ENCODE measurements around the gene RGMB. TPM values are rescaled to one million over a fixed set of nuclear protein-coding genes. Genes with fewer than 3 reads are reported as not detected.

The RGMB gene
- total RNA-seq, 1 experiment from 2014 or later, result 3.1 TPM

DNA sequence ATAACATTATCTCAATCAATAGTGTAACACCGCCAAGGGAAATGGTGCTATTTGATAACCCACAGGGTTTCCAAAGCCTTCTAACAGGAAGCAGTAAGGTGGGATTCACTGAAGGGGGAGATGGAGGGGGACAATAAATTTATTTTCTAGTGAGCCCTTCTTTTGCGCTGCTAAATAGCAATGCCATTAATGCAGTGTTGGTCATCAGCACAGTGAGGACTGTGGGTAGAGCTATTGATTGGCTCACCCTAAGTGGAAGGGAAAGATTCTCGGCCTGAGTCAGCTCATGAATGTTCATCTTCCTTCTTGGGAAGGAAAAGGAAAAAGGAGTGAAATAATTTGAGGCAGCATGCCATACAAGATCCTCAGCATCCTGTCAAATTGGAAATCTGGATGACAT is 25.4 kb downstream of the RGMB start:
- no peak for DNase-seq (ENCODE audit: low read depth)
- in situ Hi-C loops (cut with HindIII; ENCODE audit: low pct_unique_long_range_greater_than_20kb, low sequenced_read_pairs), result no loop called here

DNA sequence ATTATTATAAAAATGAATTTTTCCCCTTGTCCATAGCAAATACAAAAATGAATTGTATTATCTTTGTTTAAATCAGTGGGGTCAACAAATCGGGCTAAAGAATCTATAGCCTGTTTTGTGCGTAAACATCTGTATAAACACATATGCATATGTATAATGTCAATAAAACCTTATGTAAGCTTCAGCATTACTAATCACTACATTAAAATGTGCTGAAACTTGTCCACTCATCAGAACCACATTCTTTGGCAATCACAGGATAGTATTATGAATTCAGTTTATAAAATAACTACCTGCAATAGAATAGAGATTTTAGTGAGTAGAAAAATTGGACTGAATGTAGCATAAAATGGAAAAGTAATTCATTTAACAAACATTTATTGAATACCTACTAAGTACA is 30.6 kb downstream of the RGMB start:
- DNase-seq (ENCODE audit: low read depth), result no peak
- in situ Hi-C loops (cut with HindIII; ENCODE audit: low pct_unique_long_range_greater_than_20kb, low sequenced_read_pairs), result no loop called here

DNA sequence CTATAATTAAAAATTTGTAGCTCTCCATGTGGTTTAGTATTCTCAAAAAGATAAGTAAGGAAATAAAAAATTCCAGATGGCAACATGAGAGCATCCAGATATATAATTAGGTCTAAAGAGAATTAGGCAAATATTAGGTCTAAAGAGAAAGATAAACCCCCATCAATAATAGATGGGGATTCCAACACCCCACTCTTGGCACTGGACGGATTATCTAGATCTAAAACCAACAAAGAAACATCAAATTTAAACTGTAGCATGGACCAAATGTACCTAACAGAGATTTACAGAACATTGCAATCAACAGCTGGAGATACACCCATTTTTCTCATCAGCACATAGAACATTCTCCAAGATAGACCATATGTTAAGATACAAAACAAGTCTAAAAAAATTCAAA is 31.6 kb downstream of the RGMB start:
- in situ Hi-C loops (cut with HindIII; ENCODE audit: low pct_unique_long_range_greater_than_20kb, low sequenced_read_pairs), result no loop called here
- DNase-seq (ENCODE audit: low read depth), result no peak

DNA sequence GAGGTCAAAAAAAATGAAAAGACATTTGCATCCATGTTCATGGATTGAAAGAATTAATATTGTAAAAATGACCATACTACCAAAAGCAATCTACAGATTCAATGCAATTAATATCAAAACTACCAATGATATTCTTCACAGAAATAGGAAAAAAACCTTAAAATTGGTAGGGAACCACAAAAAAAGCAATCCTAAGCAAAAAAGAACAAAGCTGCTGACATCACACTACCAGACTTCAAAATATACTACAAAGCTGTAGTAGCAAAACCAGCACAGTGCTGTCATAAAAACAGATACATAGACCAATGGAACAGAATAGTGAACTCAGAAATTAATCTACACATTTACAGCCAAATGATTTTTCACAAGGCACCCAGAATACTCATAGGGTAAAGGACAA is 34.3 kb downstream of the RGMB start:
- in situ Hi-C loops (cut with HindIII; ENCODE audit: low pct_unique_long_range_greater_than_20kb, low sequenced_read_pairs), result no loop called here

DNA sequence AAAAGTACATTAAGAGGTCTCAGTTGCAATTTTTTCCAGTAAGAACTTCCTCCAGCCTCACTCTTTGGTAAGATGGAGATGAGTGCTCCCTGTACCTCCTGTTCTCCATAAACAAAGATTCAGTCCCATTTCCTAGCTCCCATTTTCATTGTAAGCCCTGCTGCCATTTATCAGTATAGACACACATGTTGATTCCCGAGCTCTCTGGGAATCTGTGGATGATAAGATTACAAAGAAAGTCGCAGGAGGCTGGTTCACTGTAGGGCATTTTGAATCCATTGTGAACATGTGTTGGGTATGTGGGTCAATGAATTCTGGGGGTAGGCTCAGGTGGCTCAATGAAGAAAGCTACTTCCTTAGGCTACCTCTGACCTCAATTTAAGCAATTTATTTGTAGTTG is 36.7 kb downstream of the RGMB start:
- in situ Hi-C loops (cut with HindIII; ENCODE audit: low pct_unique_long_range_greater_than_20kb, low sequenced_read_pairs), result no loop called here
- DNase-seq (ENCODE audit: low read depth), result no peak

More for the DNA sequence above, 34.3 kb downstream of the RGMB start:
- DNase-seq (ENCODE audit: low read depth), result no peak

DNA sequence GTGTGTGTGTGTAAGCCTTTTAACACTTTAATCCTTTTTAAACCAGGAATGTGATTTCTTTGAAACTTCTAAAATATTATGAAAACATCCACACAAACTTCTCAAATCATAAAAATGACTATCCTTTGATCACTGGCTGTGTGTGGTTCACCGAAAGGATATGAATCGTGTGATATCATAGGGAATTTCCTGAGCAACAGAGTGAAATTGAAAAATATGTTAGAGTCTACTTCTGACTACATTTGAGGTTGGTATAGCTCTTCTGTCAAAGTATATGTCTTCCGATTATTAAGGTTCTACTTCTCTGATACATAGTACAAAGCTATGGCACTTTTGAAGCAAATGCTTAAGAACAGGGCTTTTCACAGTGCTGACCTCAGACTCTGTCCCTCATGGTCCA is 40.3 kb downstream of the RGMB start:
- in situ Hi-C loops (cut with HindIII; ENCODE audit: low pct_unique_long_range_greater_than_20kb, low sequenced_read_pairs), result no loop called here
- no peak for DNase-seq (ENCODE audit: low read depth)

DNA sequence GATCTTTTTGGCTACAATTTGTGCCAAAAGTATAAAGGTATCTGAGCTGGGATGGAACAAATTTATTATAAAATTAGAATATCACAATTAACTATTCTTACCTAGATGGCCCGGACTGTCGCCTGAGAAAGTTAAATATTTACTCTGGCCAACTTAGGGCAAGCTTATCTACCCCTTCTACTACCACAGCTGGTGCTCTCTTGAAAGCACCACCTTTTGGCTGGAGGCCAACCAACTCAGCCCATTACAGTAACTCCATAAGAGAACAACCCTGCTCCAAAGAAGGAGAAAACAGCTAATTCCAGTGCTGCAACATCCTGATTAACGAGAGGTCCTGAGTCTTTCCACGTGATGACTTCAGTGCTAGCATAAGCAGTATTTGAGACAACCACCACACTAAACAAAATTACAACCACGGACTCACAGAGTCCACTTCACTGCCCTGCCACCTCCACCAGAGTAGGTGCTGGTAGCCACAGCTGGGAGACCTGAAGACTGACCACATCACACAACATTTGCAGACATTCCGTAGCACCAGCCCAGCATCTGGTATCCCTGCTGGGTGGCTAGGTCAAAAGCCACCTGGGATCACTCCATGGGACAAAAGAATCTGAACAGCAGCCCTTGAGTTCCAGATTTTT is 43.2 kb downstream of the RGMB start:
- in situ Hi-C loops (cut with HindIII; ENCODE audit: low pct_unique_long_range_greater_than_20kb, low sequenced_read_pairs), result no loop called here
- no peak for DNase-seq (ENCODE audit: low read depth)

DNA sequence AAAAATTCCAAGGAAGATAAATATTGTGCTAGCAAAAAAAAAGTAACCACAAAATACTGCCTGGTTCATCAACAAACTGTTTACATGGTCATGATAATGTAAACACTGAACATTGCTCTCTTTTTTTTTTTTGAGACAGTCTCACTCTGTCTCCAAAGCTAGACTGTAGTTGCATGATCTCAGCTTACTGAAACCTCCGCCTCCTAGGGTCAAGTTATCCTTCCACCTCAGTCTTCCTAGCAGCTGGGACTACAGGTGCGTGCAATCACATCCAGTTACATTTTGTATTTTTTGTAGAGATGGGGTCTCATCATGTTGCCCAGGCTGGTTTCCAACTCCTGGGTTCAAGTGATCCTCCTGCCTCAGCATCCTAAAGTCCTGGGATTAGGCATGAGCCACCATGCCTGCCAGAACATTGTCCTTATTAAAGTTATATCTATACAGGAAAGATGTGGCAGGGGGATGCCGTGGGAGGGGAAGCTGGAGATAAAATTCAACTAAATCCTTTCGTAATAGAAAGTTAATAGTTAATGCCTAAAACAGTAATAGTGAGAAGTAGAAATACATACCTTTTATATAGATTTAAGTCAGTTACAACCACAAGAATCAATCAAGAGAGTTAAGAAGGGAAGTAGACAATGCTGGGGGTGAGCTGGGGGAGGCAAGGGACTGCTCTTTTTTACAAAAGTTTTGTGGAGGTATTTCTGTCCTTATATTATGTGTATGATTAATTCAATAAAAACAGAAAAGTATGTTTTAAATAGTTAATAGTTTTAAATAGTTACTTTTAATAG is 52.3 kb downstream of the RGMB start:
- in situ Hi-C loops (cut with HindIII; ENCODE audit: low pct_unique_long_range_greater_than_20kb, low sequenced_read_pairs), result no loop called here
- DNase-seq (ENCODE audit: low read depth), result no peak

DNA sequence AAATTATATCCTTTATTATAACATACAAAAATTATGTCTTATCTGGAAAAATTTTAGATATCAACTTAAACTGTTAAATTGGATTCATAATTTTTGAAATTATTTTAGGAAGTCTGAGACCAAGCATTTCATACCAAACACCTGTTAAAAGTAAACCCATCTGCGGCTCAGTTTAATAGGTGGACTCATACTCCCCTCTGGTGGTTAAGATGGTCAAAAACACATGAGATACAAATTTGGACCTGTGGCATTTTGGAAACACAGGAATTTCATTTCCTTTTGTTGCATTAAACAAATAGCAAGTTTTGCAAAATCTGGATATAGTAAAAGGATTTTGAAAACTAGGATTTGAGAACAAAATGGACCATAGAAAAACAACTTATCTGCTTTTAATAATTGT is 53.7 kb downstream of the RGMB start:
- peak; percentile 4 for DNase-seq (ENCODE audit: low read depth)
- in situ Hi-C loops (cut with HindIII; ENCODE audit: low pct_unique_long_range_greater_than_20kb, low sequenced_read_pairs), result no loop called here

DNA sequence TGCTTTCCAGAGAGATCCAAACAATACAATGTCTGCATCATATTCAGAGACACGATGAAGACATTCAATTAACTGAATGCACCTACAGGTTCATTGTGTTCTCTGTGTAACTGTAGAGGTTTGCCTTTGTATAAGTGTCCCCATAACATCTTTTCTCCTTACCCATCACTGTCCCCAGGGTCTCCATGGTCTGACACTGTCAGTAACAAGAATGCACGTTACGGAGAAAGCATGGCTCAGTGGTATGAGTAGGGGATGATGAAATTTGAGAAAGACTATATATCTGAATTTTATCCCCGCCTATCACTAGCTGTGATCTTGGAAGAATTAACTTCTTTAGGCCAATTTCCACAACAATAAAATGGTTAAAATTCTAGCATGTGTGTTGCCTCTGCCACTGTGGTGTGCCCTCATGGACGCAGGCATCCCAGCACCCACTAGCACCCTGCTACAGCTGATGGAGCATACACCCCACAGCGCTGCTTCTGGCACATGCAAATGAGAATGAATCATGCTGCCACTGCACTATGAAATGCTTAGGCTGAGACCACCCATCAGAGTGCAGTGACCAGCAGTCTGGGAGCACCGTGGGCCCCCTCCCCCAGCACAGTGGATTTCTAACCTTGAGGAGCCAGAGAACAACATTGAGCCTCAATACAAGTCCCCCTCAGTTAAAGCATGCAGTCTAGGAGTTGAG is 54.3 kb downstream of the RGMB start:
- in situ Hi-C loops (cut with HindIII; ENCODE audit: low pct_unique_long_range_greater_than_20kb, low sequenced_read_pairs), result no loop called here
- no peak for DNase-seq (ENCODE audit: low read depth)

DNA sequence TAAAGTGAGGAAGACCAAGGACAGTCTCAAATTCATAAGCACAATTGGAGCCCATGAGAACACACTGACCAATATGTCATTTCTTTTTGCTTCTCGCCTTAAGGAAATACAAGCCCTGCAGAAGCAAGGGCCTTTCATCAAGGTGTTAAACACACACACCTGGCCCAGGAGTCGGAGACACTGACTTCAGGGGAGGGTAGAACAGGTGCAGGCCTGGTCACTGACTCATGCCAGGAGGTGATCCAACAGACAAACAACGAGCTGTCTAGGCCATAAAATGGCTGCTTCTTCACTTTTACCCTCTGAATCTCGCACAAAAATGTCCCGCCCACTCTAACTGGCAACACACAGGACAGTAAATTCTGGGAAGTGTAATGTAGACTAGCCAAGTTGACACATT is 62.7 kb downstream of the RGMB start:
- DNase-seq (ENCODE audit: low read depth), result no peak
- in situ Hi-C loops (cut with HindIII; ENCODE audit: low pct_unique_long_range_greater_than_20kb, low sequenced_read_pairs), result no loop called here

DNA sequence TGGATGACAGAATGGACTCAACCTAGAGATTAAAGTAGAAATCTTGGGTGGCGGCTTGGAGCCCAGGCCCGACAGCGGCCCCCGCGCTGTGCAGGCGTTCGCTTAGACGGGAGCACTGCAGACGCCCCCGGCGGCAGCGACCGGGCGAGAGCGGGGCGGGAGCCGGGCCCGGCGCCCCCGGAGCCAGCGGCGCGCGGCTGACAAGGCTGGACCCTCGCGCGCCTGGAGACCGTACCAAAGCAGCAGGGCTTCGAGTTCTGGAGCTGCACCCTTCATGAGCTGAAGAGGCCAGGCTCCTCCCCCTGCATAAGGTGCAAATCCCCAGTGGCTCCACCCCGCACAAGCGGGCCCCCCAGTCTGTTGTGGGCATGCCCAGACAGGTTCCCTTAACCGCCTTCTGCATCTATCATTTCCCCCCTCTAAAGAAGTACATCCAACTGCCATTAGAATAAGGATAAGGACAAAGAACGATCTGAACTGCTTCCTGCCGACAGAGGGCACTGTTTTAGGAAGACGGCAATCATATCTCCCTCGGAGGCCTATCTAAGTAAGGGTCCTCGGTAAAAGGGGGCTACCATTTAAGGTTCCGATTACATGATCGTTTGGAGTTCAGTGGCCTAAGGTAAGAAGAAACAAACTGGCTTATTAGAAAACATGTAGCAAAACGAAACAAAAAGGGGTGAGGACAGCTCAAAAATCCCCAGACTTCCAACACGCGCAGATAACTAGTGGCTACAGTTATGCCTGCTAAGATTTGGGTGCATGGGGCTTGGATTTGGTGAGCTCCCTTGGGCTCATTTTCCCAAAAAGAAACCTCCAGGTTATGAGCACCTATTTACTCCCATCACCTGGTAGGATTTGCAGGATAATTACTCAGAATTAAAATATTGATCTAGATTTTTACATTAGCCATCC is 66.3 kb downstream of the RGMB start:
- no peak for DNase-seq (ENCODE audit: low read depth)
- in situ Hi-C loops (cut with HindIII; ENCODE audit: low pct_unique_long_range_greater_than_20kb, low sequenced_read_pairs), result no loop called here

DNA sequence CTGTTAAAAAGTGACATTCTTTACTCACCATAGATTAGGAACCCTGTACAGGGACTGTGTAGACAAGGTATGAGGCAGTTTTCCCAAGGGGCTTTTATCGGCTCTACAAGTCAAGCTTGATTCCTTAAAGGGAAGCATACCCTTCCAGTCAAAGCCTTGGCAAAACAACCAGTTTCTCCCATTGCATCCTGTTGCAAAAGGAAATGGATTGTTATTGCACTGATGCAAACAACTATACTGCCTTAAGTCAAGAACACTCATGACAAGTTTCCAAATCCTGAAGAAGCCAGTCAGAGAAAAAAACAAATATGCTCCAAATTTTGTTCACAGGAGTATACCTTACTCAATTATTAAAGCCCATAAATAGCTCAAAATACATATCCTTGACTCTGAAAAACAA is 67.5 kb downstream of the RGMB start:
- no peak for DNase-seq (ENCODE audit: low read depth)
- in situ Hi-C loops (cut with HindIII; ENCODE audit: low pct_unique_long_range_greater_than_20kb, low sequenced_read_pairs), result no loop called here

DNA sequence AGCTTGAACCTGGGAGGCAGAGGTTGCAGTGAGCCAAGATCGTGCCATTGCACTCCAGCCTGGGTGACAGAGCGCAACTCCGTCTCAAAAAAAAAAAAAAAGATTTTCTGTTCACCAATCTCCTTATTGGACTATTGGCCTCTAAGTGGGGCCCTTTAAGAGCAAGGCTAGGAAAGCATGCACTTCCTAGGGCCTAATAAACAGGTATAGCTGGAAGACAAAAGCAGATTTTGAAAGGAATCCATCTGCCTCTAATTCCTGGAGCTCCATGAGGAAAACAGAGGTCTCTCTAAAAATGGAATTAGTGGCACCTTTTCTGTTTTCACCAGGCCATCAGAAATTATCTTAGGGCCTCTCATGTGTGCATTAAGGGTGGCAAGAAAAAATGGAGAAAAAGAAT is 70.0 kb downstream of the RGMB start:
- in situ Hi-C loops (cut with HindIII; ENCODE audit: low pct_unique_long_range_greater_than_20kb, low sequenced_read_pairs), result no loop called here

DNA sequence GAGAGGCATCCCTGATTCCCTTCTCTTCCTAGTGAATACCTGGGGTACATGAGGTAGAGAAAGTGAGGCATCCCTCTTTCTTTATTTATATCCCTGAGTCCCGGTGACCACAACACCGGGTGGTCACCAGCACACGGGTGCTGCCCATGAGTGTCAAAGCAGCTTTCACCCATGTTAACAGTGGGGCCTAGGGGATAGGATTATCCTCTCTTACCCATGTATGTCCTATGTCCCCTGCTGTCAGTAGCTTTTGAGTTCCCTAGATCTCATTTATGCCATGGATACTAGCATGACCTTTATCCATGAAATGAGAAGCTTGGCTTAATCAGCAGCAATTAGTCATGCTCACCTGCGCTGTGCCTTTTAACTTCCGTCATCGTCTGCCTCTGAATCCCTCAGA is 71.4 kb downstream of the RGMB start:
- in situ Hi-C loops (cut with HindIII; ENCODE audit: low pct_unique_long_range_greater_than_20kb, low sequenced_read_pairs), result no loop called here
- DNase-seq (ENCODE audit: low read depth), result no peak

More for the DNA sequence above, 70.0 kb downstream of the RGMB start:
- no peak for DNase-seq (ENCODE audit: low read depth)

DNA sequence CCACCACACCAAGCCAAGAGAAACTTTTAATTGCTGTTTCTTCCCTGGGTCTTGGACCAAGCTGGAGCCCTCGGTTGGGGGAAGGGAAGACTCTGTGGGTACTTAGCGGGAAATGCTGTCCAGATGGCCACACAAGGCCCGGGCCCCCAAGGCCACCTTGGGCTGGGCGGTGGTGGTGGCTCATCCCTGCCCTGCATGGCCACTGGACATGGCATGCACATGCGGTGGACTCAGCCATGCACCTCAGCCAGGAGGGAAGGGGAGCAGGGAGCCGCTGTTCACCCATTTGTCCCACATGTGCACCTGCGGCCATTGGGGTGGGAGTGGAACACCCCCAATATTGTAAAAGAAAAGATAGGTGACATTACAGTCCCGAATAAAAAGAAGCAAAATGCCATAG is 72.4 kb downstream of the RGMB start:
- in situ Hi-C loops (cut with HindIII; ENCODE audit: low pct_unique_long_range_greater_than_20kb, low sequenced_read_pairs), result no loop called here
- DNase-seq (ENCODE audit: low read depth), result no peak
